Left forelimb (tissue), 1 donor: ENCODE data around the gene SDE2.
A peak's percentile ranks its signal among the peaks of the same experiment; 100 is the strongest.
"Not testable (repeated sequence)": the region's sequence is repeated elsewhere in the genome, so short reads cannot be mapped to it uniquely, and the experiment has no call there.

Source experiments
- DNase-seq: peaks from one replicate; pipeline ENCODE4 v3.0.0-alpha.2; 2018; ENCODE audit warnings: low spot score

SDE2 gene

DNA sequence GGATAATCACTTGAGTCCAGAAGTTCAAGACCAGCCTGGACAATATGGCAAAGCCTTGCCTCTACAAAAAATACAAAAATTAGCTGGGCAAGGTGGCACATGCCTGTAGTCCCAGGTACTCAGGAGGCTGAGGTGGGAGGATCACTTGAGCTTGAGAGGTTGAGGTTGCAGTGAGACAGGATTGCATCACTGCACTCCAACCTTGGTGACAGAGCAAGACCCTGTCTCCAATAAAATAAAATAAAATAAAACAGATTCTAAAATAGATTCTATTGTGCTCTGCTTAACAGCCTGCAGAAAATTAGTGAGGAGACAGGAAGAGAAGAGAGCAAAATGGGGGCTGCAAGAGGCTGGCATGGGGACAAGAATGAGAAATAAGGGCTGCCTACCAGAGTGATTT is 7.5 kb upstream of the SDE2 start:
- no peak for DNase-seq

DNA sequence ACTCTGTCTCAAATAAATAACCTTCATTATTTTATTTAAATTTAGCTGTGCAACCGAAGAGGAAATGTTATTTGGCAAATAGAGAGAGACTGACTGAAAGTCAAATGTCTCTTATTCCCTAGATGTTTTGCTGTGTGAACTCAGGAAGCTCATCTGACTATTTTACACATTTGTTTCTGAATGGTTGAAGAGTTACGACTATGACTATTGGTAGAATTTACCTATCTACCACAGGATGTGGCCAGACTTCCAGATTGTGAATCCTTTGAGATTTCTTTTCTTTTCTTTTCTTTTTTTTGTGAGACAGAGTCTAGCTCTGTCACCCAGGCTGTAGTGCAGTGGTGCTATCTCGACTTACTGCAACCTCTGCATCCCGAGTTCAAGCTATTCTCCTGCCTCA is 5.3 kb upstream of the SDE2 start:
- no peak for DNase-seq

DNA sequence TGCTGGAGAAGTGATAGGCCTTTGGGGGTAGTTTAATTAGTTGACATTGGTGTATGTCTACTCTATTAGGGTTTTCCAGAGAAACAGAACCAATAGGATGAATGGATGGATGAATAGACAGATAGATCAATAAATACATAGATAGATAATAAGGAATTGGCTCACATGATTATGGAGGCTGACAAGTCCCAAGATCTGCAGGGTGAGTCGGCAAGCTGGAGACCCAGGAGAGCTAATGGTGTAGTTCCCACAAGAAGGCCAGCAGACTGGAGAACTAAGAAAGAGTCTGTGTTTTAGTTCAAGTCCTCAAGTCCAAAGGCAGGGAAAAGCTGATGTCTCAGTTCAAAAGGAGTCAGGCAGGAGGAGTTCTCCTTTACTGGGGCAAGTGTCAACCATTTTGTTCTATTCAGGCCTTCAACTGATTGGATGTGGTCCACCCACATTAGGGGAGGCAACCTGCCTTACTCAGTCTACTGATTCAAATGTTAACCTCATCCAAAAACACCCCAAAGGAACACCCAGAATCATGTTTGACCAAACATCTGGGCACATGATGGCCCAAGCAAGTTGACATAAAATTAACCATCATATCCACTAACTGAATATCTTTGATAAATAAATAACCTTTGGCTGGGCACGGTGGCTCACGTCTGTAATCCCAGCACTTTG is 4.5 kb upstream of the SDE2 start:
- no peak for DNase-seq

DNA sequence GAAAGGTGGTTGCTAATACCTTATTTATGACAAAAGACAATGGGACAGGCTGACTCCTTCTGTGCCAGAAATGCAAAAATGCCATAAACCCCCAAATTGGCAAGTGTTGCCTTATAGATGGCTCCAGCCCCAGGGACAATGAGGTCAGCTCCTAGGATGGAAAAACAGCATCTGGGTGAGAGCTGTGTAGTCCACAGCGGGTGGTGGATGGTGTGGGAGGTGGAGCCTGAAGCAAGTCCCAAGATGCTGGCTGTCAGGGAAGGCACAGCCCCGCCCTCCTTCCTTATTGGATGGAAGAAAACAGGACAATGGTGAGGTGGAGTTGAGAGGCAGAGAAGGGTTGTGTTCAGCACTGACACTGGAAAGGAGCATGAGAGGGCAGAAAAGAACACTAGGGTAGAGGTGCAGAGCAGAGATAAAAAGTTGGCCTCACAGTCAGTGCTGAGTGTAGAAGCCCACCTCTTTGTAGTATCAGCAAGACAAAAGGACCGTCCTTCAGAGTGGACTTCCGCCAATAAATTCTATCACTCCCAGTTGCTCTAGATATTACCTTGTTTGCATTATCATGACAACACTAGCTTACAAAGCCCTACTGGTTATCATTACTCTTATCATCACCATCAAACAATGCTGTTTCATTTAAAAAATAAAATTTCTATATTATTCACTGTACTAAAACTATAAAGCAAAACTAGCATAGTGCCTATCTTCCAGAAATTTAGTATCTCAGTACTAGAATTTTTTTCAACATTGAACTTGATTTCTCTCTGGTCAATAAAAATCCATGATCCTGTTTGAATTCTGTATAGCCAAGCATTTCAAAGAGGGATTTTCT is 3.7 kb upstream of the SDE2 start:
- DNase-seq = no peak

DNA sequence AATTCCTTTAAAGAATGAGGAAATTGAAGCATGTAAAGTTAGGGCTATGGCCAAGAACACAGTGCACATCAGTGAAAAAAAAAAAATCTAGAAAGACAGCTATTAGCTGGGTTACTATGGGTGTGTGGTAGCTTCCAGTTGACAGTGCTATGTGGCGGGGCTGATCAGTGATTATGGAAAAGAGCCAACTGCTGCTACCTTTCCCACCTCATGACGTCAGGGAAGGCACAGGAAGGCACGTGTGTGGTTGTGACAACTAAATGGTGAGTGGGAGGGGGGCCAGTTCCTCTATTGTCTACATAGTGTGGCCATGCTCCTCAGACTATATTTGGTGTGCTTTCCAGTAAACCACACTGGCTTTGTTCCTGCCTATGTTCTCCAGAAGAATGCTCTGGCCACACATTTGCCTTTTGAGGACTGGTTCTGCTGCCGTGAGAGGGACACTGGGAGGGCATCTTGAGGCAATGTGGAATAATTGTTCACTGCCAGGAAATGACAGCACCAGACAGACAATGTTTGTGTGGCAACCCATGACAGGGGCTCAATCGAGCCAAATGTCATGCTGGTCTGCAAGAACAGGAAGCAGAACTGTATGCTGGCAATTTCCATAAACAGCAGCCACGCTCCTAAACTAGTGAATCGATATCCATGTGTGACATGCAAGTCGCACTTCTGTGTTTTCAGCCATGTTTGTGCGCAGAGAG is 3.0 kb upstream of the SDE2 start:
- peak; percentile 68 for DNase-seq

DNA sequence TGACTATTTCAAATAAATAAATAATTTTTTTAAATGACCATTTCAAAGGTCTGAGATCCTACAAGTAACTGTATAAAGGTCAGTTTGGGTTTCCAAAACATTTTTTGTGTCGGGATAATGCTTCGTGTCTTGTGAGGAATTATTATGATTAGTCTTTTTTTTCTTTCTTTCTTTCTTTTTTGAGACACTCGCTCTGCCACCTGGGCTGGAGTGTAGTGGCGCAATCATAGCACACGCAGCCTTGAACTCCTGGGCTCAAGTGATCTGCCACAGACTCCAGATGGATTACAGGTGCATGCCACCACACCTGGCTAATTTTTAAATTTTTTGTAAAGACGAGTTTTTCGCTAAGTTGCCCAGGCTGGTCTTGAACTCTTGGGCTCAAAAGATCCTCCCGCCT is 1.9 kb upstream of the SDE2 start:
- no peak for DNase-seq

DNA sequence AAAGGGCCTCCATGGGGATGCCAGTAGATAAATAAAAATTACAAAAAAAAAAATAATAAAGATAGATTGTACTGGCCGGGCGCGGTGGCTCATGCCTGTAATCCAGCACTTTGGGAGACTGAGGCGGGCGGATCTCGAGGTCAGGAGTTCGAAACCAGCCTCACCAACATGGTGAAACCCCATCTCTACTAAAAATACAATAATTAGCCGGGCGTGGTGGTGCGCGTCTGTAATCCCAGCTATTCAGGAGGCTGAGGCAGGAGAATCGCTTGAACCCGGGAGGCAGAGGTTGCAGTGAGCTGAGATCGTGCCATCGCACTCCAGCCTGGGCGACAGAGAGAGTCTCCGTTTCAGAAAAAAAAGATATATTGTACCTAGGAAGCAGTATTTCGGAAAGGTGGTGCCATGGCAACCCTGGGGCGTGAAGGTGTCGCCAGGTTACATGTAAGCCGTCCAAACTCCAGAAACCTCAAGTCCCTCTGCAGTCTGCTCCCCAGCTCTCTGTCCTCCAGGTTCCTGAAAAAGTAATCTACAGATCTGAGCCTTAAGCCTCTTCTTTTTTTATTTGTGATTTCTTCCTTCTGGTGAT is 1.4 kb upstream of the SDE2 start:
- DNase-seq = not testable (repeated sequence)

DNA sequence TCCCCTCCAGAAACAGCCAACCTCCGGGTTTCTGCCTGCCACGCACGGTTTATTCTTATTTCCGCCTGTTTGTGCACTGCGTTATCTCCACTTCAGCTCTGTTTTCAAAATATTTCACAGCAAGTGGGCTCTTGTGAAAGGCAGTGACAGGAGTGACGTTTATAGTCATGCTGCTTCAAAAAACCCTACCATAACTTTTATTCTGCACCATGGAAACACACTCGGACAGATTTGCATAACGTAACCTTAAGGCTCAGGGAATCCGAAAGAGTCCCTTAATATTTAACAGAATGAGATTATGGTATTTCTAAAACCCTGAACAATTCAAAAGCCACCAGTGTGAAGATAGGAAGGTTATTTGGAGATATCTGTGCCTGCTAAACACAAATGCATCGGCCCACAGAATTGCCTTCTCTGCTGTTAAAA is 782 bp upstream of the SDE2 start:
- DNase-seq = no peak

DNA sequence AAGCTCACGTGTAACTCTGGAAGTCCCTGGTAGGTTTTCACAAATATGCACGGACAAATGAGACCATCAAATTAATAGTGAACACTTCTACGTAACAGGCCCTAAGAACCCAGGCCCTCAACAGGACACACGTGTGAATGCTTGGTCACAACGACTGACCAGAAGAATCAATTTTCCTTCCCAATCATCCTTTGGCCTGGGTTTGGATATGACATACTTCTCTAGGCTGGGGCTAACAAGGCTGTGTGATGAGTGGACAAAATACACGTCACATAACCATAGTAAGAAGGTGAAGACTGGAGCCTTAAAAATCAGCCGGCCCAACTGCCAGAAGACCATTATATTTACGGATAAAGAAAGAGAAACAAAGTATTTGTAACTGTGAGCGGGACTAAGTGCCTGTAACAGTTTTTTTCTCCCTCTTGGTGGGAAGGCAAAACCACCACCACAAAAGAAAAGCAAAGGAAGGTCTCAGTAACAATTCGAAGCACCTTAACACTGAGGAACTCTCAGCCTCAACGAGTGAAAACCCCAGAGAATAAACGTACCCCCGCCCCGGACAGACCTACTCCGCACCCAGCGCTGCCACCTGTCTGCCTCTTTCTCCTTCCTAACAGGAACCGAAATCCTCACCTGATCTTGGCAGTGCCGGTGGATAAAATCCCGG is 450 bp downstream of the SDE2 start:
- no peak for DNase-seq

DNA sequence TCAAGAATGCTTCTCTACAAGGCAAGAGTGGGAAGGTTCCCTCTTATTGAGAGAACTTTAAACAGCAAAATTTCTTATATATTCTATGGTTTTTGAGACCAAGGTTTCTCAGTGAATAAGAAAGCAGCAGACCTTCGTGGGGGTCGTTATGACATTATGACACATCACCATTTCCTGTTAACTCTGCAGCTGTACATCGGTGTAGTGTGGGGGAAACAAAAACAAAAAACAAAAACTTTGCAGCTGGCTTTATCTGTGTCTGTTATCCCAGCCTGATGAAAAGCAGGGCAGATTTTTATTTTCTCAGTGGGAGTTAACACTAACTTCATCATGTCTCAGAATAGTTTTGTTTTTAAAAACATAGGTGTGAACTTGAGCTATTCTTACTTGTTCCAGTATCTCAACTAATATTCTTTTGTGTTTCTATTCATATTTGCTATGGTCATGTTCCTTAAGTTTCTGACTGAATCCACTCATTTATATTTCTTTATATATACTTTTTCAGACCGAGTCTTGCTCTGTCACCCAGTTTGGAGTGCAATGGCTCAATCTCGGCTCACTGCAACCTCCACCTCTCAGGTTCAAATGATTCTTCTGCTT is 2.1 kb downstream of the SDE2 start:
- no peak for DNase-seq

DNA sequence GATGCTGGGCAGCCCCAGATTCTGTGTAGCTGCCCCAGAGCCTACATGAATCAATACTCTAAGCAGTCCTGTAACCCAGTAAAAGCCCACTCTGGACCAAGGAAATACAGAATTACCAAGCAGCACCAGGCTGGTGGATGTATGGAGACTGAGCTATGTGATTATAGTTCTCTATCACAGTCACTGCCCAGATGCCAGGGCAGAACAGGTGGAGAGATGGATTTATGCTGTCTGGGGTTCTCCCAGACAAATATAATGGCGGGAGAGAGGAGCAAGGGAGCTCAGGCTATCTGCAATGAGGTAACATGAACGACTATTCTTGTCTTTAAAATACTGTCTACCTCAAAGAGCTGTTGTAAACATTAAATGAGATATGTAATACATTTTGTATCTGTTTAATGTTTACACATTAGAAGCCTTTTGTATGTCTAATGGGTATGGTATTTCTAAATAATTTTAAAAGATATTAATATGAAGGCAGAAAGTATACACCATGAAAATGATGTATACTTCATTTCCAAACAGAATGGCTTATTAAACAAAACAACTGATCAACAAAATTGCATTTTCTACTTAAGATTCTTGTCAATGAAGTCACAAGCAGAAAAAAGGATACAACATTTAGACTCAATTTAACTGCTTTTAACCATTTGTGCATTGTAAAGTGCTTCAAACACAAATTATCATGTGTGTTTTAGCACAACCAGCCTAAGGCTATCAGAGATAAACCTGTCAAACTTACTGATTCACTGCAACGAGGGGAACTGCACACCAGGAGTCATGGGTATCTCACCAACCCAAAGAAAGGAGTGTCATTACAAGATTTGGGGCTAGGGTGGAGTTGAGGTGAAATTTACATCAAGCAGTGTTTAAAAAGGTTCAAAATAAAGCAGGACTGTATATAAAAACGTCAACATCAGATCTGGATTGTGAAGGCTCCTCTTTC is 3.0 kb downstream of the SDE2 start:
- no peak for DNase-seq

DNA sequence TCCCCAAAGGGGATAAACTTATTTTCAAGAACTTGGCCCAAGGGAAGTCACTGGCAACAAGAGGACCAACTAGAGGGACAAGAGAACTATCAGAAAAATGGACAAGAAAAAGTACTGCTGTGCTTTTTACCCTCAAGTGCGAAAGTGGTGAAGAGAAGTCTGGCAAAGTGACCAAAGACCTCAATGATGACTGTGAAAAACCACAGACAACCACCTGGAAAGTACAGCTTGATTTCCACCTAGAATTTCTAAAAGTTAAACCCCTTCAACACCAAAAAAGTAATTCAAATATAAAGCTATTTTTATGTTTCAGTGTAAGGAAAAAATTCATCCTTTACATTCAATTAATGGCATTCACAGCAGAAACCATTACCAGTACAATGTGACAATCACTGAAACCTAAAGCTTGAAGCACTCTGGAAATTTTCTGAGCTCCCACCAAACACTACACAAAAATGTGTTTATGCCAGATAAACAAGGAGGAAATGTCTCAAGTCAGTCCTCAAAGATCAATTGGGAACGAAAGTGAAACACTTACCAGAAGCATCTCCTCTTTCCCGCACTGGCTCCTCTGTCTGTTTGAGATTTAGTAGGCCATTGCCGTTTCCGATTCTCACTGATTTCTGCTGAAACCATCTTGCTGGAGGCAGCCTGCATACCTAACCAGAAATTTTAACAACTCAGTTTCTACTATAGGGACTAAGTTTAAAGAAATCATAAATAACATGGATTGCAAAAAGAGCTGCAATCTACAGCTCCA is 8.3 kb downstream of the SDE2 start:
- no peak for DNase-seq

DNA sequence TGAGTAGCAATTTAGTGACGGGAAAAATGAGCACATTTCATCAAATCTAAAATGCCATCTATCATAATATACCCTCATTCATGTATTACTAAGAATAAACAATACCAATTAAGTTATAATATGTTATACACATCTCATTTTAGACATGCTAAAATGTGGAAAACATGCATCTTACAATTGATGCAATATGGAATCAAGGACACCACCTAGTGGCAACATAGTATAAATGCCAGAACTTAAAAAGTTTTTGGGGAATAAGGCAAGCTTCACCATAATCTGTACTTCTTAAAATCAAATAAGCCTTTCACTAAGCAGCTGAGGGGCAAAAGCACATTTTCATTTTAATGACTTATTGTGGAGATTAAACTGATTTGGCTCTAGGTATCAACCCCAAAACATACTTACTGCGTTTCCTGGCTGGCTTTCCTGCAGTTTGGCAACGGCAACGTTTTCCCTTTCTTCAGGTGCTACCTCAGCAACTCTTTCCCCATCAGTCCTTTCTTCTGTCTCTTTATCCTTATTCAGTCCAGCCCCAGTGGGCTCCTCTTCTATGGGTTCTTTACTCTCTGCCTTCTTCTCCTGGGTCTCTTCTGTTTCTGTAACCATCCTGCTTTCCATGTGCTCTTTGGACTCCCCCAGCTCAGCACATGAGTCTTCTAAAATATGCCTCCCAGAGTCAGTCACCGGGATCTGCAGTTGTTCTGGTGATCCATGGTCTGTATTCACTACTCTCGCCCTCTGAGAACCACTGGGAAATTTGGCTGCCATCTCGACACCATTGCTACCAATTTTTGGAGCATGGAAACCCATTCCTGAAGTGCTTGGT is 11.4 kb downstream of the SDE2 start:
- no peak for DNase-seq

DNA sequence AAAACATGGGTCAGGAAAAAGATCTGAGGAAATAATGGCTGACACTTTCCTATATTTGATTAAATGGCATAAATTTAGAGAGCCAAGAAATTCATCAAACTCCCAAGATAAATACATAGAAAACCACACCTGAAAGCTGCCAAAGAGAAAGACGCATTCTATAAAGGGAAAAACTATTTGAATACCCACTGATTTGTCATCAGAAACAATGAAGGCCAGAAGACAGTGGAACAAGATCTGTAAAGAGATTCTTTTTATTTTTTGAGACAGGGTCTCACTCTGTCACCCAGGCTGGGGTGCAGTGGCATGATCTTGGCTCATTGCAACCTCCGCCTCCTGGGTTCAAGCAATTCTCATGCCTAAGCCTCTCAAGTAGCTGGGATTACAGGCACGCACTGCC is 17.4 kb downstream of the SDE2 start:
- DNase-seq = no peak

DNA sequence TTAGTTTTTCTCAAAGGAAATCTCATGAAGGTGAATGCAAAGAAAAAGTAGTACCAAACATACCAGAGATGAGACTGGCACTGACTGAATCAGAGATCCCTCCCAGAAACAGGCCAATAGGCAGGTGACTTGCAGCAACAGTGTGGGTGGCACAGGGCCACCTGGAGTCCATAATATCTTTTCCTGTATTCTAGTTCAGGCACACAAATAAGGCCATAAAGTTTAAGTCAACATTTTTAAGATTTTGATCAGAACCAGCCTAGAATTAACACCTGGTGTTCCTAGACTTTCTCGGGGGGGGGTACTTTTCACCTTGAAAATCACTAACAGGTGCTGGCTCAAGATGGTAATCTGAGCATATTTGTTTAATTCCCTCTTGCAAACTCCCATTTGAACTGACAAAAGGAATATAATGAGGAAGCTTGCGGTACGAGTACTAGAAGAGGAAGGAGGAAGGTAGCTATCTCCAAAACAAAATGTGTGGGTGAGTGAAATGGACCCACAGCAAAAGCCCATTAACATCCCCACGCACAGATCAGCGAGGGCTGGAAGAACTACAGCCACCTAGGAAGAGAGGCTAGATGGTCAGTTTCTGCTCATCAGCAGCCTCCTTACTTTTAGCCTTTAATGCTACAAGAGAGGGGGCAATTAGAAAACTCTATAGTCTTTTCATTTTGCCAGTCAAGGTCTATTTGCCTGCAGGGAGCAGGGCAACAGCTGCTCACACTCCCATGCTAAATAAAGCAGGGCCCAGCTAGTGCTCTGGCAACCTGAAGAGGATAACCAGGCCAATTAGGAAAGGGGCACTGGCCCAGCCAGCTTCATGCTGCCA is 18.9 kb downstream of the SDE2 start:
- no peak for DNase-seq

DNA sequence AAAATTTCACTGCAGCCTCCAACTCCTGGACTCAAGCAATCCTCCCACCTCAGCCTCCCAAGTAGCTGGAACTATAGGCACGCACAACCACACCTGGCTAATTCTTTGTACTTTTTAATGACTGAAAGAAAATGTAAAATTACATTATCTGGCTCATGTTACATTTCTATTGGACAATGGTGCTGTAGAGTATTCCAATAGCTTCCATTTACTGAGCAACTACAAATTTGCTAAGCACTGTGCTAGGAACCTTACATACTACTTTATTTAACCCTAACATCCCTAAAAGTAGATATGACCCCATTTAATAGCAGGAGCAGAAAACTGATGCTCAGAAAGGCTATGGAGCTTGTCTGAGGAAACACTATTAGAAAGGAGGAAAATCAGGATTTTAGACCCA is 19.7 kb downstream of the SDE2 start:
- DNase-seq = no peak

DNA sequence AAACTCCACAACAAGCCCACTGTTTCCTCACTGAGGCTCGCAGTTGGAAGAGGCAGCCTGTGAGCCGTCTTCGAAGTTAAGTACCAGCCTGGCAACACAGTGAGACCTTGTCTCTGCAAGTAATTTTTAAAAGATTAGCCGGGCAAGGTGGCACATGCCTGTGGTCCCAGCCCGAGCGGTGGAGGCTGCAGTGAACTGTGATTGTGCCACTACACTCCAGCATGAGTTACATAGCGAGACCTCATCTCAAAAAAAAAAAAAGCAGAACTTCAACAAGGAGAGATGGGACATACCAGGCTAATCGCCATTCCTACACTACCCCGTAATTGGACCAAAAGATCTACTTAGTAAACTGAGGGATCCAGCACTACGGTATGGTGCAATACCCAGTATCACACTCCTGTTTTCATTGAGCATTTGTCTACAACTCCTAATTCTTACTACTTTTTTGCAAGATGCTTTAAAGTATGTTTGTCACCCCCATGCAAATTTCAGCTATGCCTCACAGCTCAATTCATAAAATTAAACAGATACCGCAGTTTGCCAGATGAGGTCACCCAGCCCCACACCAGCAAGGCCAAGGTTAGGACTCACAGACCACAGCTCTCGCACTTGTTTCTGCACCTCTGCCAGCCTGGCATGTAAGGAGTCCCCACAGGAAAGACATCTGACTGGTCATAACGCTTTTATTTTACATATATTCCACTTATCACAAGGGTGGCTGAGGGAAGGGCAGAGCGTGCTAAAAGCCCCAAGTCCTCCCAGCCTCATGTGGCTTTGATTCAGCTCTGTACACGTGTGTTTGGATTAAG is 21.0 kb downstream of the SDE2 start:
- DNase-seq = no peak
